Activated naive CD8-positive, alpha-beta T cell treated with anti-CD3 and anti-CD28 coated beads, Interleukin-2, amount 10 ng/mL, durations not matched to agents 7 days and 5 days (primary cell): Measurements from ENCODE around the gene PGBD5. TPM values are rescaled to one million over a fixed set of nuclear protein-coding genes. Genes with fewer than 3 reads are reported as not detected.

Experiments used
- ATAC-seq: fragments of 150-1000 bp; cut with Tn5 transposase; one replicate; pipeline ENCODE4 v1.10.0; 2021; ENCODE audit warnings: low read depth, moderate library complexity
- POLR2A ChIA-PET: fragments of 350-600 bp; sonication (Branson Sonifier 250); formaldehyde crosslinking; loops from one replicate; lab custom pipeline; 2021; ENCODE audit warnings: antibody characterized with exemption; lab: Charles Lee
- DNase-seq: peaks from one replicate; pipeline ENCODE4 v3.0.0; 2021
- H3K27ac Mint-ChIP-seq: one replicate; pipeline ENCODE4 v1.8.0; 2022; ENCODE audit warnings: mild to moderate bottlenecking, mixed read lengths
- H3K27me3 Mint-ChIP-seq: one replicate; pipeline ENCODE4 v1.8.0; 2022; ENCODE audit warnings: mild to moderate bottlenecking, moderate library complexity, mixed read lengths
- H3K36me3 Mint-ChIP-seq: one replicate; pipeline ENCODE4 v1.8.0; 2021; ENCODE audit warnings: mild to moderate bottlenecking, mixed read lengths
- H3K4me1 Mint-ChIP-seq: one replicate; pipeline ENCODE4 v1.8.0; 2021; ENCODE audit warnings: mixed read lengths
- H3K4me3 Mint-ChIP-seq: one replicate; pipeline ENCODE4 v1.8.0; 2022; ENCODE audit warnings: mild to moderate bottlenecking, moderate library complexity, mixed read lengths
- H3K9me3 Mint-ChIP-seq: one replicate; pipeline ENCODE4 v1.8.0; 2021; ENCODE audit warnings: mixed read lengths
- total RNA-seq, 2 experiments: library from RNA; stranded (reverse); gene quantifications; one replicate each; pipeline ENCODE4 v1.2.3, GENCODE V29; 2021

The PGBD5 gene
- total RNA-seq, 2 experiments from 2014 or later = not detected

GRCh38 chr1:230385158-230385450 is 41.0 kb downstream of the PGBD5 start:
- peaks cover 2% of the 10 kb centered on the region for H3K27me3 Mint-ChIP-seq
- no peaks in the 10 kb centered on the region for H3K36me3 Mint-ChIP-seq
- ATAC-seq (no peak), DNase-seq (no peak)
- no peaks in the 10 kb centered on the region for H3K9me3 Mint-ChIP-seq
- H3K27ac Mint-ChIP-seq = no peak overlapping the region
- no peak overlapping the region for H3K4me3 Mint-ChIP-seq
- POLR2A ChIA-PET = no interaction called here
- no peaks in the 10 kb centered on the region for H3K4me1 Mint-ChIP-seq

- H3K27me3 Mint-ChIP-seq = no peaks in the 10 kb centered on the region
- H3K36me3 Mint-ChIP-seq = no peaks in the 10 kb centered on the region
- H3K9me3 Mint-ChIP-seq = peaks cover 4% of the 10 kb centered on the region
- no peaks in the 10 kb centered on the region for H3K4me1 Mint-ChIP-seq
- POLR2A ChIA-PET = no interaction called here
- no peak for ATAC-seq
- no peak overlapping the region for H3K4me3 Mint-ChIP-seq
- DNase-seq = no peak
- H3K27ac Mint-ChIP-seq = no peak overlapping the region
These were observed 41.6 kb downstream of the PGBD5 start for GRCh38 chr1:230384380-230385157.

GRCh38 chr1:230383425-230383824 is 42.7 kb downstream of the PGBD5 start:
- peaks cover 2% of the 10 kb centered on the region for H3K27me3 Mint-ChIP-seq
- no peaks in the 10 kb centered on the region for H3K36me3 Mint-ChIP-seq
- no peak overlapping the region for H3K27ac Mint-ChIP-seq
- no peak overlapping the region for H3K4me3 Mint-ChIP-seq
- ATAC-seq (no peak), DNase-seq (no peak)
- H3K9me3 Mint-ChIP-seq = peaks cover 12% of the 10 kb centered on the region
- H3K4me1 Mint-ChIP-seq = no peaks in the 10 kb centered on the region
- POLR2A ChIA-PET = no interaction called here

GRCh38 chr1:230382001-230382491 is 44.1 kb downstream of the PGBD5 start:
- ATAC-seq (no peak), DNase-seq (no peak)
- Mint-ChIP-seq H3K9me3 (peaks cover 12% of the 10 kb centered on the region), H3K27me3 (peaks cover 2% of the 10 kb centered on the region), H3K4me3 (no peak overlapping the region), H3K36me3 (no peaks in the 10 kb centered on the region), H3K4me1 (no peaks in the 10 kb centered on the region), H3K27ac (no peak overlapping the region)
- POLR2A ChIA-PET = no interaction called here

GRCh38 chr1:230381585-230381984 is 44.5 kb downstream of the PGBD5 start:
- H3K4me3 Mint-ChIP-seq = no peak overlapping the region
- H3K36me3 Mint-ChIP-seq = no peaks in the 10 kb centered on the region
- no peak overlapping the region for H3K27ac Mint-ChIP-seq
- peaks cover 12% of the 10 kb centered on the region for H3K9me3 Mint-ChIP-seq
- DNase-seq (no peak), ATAC-seq (no peak)
- POLR2A ChIA-PET = no interaction called here
- peaks cover 2% of the 10 kb centered on the region for H3K27me3 Mint-ChIP-seq
- no peaks in the 10 kb centered on the region for H3K4me1 Mint-ChIP-seq

GRCh38 chr1:230381049-230381467 is 45.1 kb downstream of the PGBD5 start:
- no peaks in the 10 kb centered on the region for H3K36me3 Mint-ChIP-seq
- H3K4me3 Mint-ChIP-seq = no peak overlapping the region
- DNase-seq = no peak
- H3K4me1 Mint-ChIP-seq = no peaks in the 10 kb centered on the region
- no peak for ATAC-seq
- no peak overlapping the region for H3K27ac Mint-ChIP-seq
- H3K27me3 Mint-ChIP-seq = peaks cover 2% of the 10 kb centered on the region
- peaks cover 12% of the 10 kb centered on the region for H3K9me3 Mint-ChIP-seq
- POLR2A ChIA-PET = no interaction called here

- Mint-ChIP-seq H3K4me1 (no peaks in the 10 kb centered on the region), H3K27ac (no peak overlapping the region), H3K27me3 (peaks cover 8% of the 10 kb centered on the region), H3K9me3 (peaks cover 12% of the 10 kb centered on the region), H3K36me3 (no peaks in the 10 kb centered on the region), H3K4me3 (no peak overlapping the region)
- POLR2A ChIA-PET = no interaction called here
- DNase-seq = no peak
- no peak for ATAC-seq
These were observed 46.2 kb downstream of the PGBD5 start for GRCh38 chr1:230379928-230380327.

- Mint-ChIP-seq H3K4me3 (no peak overlapping the region), H3K4me1 (no peaks in the 10 kb centered on the region), H3K36me3 (no peaks in the 10 kb centered on the region), H3K9me3 (peaks cover 12% of the 10 kb centered on the region), H3K27me3 (peaks cover 11% of the 10 kb centered on the region), H3K27ac (no peak overlapping the region)
- DNase-seq = no peak
- no peak for ATAC-seq
- POLR2A ChIA-PET = no interaction called here
These were observed 46.7 kb downstream of the PGBD5 start for GRCh38 chr1:230379462-230379861.

GRCh38 chr1:230377851-230378250 is 48.3 kb downstream of the PGBD5 start:
- H3K27me3 Mint-ChIP-seq = peaks cover 11% of the 10 kb centered on the region
- ATAC-seq = no peak

GRCh38 chr1:230377324-230377723 is 48.8 kb downstream of the PGBD5 start:
- Mint-ChIP-seq H3K27ac (no peak overlapping the region), H3K4me1 (no peaks in the 10 kb centered on the region), H3K4me3 (no peak overlapping the region), H3K9me3 (peaks cover 12% of the 10 kb centered on the region), H3K36me3 (no peaks in the 10 kb centered on the region), H3K27me3 (peaks cover 11% of the 10 kb centered on the region)
- ATAC-seq (no peak), DNase-seq (no peak)
- POLR2A ChIA-PET = no interaction called here

More at GRCh38 chr1:230377851-230378250, 48.3 kb downstream of the PGBD5 start:
- DNase-seq = no peak
- POLR2A ChIA-PET = no interaction called here
- no peak overlapping the region for H3K4me3 Mint-ChIP-seq
- H3K4me1 Mint-ChIP-seq = no peaks in the 10 kb centered on the region
- H3K27ac Mint-ChIP-seq = no peak overlapping the region
- peaks cover 12% of the 10 kb centered on the region for H3K9me3 Mint-ChIP-seq
- H3K36me3 Mint-ChIP-seq = no peaks in the 10 kb centered on the region

GRCh38 chr1:230376296-230376695 is 49.8 kb downstream of the PGBD5 start:
- peaks cover 12% of the 10 kb centered on the region for H3K9me3 Mint-ChIP-seq
- H3K27me3 Mint-ChIP-seq = peaks cover 11% of the 10 kb centered on the region
- no peaks in the 10 kb centered on the region for H3K36me3 Mint-ChIP-seq
- H3K4me3 Mint-ChIP-seq = no peak overlapping the region
- POLR2A ChIA-PET = no interaction called here
- no peak for DNase-seq
- H3K4me1 Mint-ChIP-seq = no peaks in the 10 kb centered on the region
- no peak overlapping the region for H3K27ac Mint-ChIP-seq
- no peak for ATAC-seq

GRCh38 chr1:230375780-230376179 is 50.4 kb downstream of the PGBD5 start:
- Mint-ChIP-seq H3K9me3 (peaks cover 12% of the 10 kb centered on the region), H3K27me3 (peaks cover 11% of the 10 kb centered on the region), H3K4me1 (no peaks in the 10 kb centered on the region), H3K4me3 (no peak overlapping the region), H3K27ac (no peak overlapping the region), H3K36me3 (no peaks in the 10 kb centered on the region)
- ATAC-seq = no peak
- POLR2A ChIA-PET = no interaction called here
- no peak for DNase-seq

- Mint-ChIP-seq H3K36me3 (no peaks in the 10 kb centered on the region), H3K4me3 (no peak overlapping the region), H3K4me1 (no peaks in the 10 kb centered on the region), H3K27me3 (peaks cover 11% of the 10 kb centered on the region), H3K9me3 (peaks cover 12% of the 10 kb centered on the region), H3K27ac (no peak overlapping the region)
- DNase-seq (no peak), ATAC-seq (no peak)
- POLR2A ChIA-PET = no interaction called here
These were observed 51.0 kb downstream of the PGBD5 start for GRCh38 chr1:230375147-230375546.

- POLR2A ChIA-PET = no interaction called here
- no peak overlapping the region for H3K4me3 Mint-ChIP-seq
- ATAC-seq = no peak
These were observed 54.0 kb downstream of the PGBD5 start for GRCh38 chr1:230371923-230372703.

More at GRCh38 chr1:230371923-230372703, 54.0 kb downstream of the PGBD5 start:
- DNase-seq = no peak
- Mint-ChIP-seq H3K9me3 (no peaks in the 10 kb centered on the region), H3K36me3 (no peaks in the 10 kb centered on the region), H3K27ac (no peak overlapping the region), H3K27me3 (peaks cover 10% of the 10 kb centered on the region), H3K4me1 (no peaks in the 10 kb centered on the region)
